Measurements from ENCODE around the gene PNMA3.
A peak's percentile ranks its signal among the peaks of the same experiment; 100 is the strongest.
"Not testable (repeated sequence)": the region's sequence is repeated elsewhere in the genome, so short reads cannot be mapped to it uniquely, and the experiment has no call there.

PNMA3 gene, protein sequence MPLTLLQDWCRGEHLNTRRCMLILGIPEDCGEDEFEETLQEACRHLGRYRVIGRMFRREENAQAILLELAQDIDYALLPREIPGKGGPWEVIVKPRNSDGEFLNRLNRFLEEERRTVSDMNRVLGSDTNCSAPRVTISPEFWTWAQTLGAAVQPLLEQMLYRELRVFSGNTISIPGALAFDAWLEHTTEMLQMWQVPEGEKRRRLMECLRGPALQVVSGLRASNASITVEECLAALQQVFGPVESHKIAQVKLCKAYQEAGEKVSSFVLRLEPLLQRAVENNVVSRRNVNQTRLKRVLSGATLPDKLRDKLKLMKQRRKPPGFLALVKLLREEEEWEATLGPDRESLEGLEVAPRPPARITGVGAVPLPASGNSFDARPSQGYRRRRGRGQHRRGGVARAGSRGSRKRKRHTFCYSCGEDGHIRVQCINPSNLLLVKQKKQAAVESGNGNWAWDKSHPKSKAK

DNA sequence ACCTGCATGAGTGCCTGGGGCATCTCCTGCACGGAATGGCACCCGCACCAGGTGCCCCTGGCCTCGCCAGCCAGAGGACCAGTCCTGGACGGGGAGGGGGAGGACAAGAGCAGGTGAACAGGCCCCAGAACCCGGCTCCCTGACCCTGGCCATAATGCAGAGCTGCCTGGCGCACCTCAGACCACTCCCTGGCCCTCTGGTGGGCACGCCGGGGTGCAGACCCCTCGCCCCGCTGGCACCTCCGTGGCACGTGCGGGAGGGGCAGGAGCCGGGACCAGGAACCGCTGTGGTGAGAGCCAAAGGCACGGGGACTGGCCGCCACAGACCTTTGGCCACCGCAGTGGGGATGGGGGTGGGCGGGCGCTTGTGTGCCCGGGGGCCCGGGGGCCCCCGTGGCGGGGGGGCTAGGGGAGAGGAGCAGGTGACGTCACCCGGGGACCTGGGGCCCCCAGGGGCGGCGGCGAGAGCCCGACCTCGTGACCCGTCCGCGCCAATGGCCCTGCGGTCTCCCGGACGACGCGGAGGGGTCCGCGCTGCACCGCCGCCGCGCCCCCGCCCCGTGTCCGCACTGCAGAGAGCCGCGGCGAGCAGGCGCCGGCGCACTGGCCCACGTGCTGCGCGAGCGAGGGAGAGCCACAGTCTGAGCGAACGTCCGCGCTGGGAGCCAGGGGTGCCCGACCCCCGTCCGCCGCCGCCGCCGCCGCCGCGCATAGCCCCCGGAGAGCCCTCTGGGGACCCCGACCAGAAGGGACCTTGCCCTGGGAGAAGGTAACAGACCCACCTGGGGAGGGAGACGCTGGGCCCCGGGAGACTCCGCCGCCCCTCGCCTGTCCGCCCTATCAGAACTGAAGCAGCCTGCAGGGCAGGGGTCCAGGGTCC is at the start of gene PNMA3:
Gene PNMA3 (plus strand): TSS at position 600 of the 879 bp plus-strand sequence. CDS start 586 bp downstream, outside the sequence.
- DNase-seq (ENCODE audit: low spot score), result no peak

DNA sequence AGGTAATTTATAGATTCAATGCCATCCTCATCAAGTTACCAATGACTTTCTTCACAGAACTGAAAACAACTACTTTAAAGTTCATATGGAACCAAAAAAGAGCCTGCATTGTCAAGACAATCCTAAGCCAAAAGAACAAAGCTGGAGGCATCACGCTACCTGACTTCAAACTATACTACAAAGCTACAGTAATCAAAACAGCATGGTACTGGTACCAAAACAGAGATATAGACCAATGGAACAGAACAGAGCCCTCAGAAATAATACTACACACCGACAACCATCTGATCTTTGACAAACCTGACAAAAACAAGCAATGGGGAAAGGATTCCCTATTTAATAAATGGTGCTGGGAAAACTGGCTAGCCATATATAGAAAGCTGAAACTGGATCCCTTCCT is 39.1 kb upstream of the PNMA3 start:
- not testable (repeated sequence) for DNase-seq (ENCODE audit: low spot score)

DNA sequence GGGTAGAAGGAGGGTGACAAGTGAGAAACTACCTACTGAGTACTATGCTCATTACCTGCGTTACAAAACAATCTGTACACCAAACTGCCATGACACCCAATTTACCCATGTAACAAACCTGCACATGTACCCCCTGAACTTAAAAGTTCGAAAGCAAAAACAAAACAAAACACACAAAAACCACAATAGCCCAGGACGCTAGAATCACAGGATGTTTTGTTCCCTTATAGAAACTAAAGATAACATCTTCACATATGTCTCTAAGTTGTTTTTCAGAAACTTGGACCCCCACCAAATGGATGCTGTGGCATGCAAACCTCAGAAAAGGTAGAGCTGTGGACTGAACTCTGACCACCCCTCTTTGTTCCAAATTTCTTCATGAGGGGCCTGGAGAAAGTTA is 37.1 kb upstream of the PNMA3 start:
- DNase-seq (ENCODE audit: low spot score), result no peak

DNA sequence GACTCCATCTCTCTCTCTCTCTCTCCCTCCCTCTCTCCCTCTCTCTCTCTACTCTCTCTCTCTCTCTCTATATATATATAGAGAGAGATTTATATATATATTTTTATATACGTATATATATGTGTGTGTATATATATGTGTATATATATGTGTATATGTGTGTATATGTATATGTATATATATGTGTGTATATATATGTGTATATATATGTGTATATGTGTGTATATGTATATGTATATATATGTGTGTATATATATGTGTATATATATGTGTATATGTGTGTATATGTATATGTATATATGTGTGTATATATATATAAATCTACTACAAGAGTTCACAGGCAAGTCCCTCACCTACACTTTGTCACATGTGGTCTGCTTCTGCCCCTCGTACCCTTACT is 29.8 kb upstream of the PNMA3 start:
- not testable (repeated sequence) for DNase-seq (ENCODE audit: low spot score)

DNA sequence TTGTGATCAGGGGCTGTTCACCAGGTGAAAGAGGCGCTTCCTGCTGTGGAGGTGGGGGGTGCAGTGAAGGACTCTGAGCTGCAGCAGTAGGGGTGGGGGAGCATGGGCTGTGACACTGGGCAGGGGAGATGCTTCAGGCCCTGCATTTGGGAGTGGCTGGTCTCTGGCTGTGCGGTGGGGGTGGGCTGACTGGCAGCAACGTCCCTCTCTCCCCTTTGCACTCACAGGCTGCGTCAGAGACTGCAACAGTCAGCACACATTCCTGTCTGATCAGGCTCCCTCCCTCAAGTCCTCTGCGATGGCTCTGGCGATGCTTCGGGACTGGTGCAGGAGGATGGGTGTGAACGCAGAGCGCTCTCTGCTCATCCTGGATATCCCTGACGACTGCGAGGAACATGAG is 27.8 kb upstream of the PNMA3 start:
- DNase-seq (ENCODE audit: low spot score), result not testable (repeated sequence)

DNA sequence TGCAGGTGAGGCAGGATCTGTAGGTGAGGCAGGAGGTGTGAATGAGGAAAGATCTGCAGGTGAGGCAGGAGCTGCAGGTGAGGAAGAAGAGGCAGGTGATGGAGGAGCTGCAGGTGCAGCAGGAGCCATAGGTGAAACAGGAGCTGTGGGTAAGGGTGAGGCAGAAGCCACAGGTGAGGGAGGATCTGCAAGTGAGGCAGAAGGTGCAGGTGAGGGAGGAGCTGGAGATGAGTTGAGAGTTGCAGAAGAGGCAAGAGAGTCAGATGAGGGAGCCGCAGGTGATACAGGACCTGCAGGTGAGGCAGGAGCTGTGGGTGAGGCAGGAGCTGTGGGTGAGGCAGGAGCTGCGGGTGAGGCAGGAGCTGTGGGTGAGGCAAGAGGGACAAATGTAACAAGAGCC is 27.1 kb upstream of the PNMA3 start:
- DNase-seq (ENCODE audit: low spot score), result no peak

DNA sequence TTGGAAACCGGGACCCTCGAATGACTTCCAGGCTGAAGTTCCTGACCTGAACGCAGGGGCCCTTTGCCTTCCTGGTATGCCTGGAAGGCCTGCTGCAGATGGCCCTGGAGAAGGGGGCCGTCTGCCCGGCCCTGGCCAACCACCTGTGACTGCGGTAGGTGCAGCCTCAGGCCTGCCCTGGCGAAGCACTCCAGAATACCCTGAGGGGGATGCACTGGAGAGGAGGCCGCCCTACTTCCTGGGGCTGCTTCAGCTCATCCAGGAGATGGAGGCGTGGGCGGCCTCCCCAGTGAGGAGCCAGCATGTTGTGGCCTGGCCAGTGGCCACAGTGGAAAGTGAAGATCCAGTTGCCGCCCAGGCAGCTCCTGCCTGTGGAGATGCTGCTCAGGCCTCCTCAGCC is 26.4 kb upstream of the PNMA3 start:
- no peak for DNase-seq (ENCODE audit: low spot score)

DNA sequence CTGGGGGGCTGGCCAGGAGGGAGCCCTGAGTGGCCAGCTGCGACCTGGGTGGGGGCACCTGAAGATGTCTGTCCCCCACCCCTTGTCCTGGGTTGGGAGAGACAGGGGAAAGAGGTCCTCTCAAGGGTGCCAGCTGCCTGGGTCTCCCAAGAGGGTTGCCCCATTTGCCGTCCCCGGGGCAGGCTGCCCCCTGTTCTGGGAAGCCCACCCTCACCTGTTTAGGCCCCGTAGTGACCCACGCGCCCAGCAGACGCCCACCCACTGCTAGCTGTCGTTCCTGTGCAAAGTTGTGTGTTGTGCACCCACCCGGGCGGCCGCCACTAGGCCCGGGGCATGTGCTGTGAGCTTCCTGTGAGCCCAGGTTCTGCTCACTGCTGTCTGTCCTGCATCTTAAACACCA is 25.5 kb upstream of the PNMA3 start:
- DNase-seq (ENCODE audit: low spot score), result no peak

DNA sequence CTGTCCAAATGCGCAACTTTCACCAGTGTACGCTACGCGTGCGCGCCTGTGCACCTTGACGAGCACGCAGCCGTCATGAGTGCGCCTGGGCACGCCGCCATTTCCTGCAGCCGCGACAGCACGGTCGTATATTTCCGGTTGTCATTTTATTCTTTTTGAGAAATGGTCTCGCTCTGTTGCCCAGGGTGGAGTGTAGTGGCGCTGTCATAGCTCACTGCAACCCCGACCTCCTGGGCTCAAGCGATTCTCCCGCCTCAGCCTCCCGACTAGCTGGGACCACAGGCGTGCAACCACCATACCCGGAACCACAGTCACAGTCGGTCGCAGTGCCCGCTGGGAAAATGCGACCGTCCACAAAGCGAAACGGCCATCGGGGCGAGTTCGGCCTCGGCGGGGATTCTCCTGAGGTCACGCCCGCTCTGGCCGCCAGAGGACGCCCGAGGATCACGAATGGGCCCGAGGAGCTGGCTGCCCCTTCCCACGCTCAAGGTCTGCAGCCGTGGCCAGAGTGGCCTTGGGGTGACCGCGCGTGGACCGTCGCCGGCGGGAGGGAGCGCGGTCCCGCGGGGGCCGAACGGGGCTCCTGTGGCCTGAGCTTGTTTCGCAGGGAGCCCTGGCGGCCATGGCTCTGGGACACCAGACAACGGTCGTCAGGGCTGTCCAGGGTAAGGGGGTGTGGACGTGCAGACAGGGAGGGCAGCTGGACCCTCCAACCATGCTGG is 23.7 kb upstream of the PNMA3 start:
- peak; percentile 68 for DNase-seq (ENCODE audit: low spot score)

DNA sequence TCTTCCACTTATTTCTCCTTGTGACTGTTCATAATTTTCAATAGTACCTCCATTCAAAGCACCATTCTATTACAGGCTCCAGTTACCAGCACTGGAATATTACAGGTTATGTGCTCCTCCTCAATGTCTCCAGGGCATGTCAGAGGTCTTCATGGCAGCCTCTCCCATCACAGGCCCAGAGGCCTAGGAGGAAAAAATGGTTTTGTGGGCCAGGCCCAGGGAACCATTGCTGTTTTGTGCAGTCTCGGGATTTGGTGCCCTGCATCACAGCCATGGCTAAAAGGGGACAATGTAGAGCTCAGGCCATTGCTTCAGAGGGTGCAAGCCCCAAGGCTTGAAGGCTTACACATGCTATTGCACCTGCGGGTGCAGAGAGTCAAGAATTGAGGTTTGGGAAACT is 7.2 kb upstream of the PNMA3 start:
- DNase-seq (ENCODE audit: low spot score), result no peak

DNA sequence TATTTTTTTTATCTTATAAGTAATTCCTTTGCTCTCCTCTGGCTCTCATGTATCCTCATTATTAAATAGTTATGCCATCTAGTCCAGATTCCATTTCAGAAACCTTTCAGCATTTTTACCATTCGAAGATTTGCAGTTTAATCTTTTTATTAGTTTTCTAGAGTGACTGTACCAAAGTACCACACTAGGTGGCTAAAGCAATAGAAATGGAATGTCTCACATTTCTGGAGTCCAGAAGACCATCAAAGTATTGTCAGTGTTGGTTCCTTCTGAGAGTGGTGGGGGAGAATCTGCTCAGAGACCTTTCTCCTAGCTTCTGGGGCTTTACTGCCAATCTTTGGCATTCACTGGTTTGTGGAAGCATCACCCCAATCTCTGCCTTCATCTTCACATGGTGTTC is 3.7 kb upstream of the PNMA3 start:
- DNase-seq (ENCODE audit: low spot score), result no peak

DNA sequence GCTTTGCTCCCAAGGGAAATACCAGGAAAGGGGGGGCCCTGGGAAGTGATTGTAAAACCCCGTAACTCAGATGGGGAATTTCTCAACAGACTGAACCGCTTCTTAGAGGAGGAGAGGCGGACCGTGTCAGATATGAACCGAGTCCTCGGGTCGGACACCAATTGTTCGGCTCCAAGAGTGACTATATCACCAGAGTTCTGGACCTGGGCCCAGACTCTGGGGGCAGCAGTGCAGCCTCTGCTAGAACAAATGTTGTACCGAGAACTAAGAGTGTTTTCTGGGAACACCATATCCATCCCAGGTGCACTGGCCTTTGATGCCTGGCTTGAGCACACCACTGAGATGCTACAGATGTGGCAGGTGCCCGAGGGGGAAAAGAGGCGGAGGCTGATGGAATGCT is 1.0 kb downstream of the PNMA3 start:
- no peak for DNase-seq (ENCODE audit: low spot score)

DNA sequence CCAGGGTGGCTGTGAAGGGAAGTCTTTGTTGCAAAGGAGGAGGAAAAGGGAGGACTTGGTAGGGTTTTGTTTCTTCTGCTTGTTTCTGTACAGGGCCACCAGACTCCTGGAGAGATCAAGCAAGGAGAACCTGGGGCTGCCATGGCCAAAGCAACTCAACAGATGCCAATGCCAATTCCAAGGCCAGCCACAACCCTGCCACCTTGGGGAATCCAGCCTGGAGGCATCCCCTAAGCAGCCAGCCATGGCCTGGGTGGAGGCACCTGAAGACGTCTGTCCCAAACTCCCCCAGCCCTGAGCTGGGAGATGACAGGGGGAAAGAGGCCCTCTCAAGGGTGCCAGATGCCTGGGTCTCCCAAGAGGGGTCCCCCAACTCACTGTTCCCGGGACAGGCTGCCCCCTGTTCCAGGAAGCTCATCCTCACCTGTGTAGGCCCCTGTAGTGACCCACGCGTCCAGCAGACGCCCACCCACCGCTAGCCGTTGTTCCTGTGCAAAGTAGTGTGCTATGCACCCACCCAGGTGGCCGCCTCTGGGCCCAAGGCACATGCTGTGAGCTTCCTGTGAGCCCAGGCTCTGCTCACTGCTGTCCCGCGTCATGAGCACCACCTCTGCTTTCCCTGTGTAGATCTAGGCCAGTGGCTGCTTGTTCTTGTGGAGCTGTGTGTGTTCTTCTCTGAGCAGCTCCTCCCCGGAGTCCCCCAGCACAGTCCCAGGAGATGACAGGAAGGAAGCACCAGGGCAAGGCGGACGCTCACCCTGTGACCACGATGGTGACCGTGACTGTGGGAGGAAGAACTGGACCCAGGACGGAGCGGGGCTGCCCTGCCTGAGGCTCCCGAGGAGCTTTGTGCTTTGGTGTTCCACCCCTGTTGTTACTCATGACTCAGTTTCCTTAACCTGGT is 3.2 kb downstream of the PNMA3 start:
- DNase-seq (ENCODE audit: low spot score), result no peak

DNA sequence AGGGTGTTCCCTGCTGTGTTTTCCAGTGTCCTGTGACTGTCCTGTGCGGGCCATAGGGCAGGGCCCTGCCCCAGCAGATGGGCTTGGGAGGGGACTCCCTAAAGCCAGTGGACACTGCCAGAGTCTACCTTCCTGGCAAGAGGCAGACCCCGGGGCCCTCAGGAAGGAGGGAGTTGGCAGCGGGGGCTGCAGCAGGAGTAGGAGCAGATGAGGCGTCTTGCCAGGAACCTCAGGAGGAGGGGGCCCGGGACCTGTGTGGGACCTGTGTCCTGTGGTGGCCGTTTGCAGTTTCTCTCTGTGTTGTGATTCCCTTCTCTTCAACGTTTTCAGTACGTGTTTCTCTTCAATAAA is 3.8 kb downstream of the PNMA3 start:
- no peak for DNase-seq (ENCODE audit: low spot score)

DNA sequence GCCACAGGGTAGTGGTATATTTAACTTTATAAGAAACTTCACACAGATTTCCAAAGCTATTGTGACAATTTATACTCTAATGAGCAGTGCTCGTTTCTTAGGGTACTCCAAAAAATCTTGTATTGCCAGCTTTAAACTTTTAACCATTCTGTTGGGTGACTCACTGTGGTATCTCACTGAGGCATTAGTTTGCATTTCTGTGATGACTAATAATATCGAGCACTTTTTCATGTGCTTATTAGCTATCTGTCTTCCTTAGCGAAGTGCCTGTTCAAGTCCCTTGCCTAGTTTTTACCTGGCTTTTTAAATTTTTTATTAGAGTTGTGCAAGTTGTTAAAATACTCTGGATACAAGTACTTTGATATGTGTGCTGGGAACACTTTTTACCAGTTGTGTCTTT is 5.5 kb downstream of the PNMA3 start:
- no peak for DNase-seq (ENCODE audit: low spot score)

DNA sequence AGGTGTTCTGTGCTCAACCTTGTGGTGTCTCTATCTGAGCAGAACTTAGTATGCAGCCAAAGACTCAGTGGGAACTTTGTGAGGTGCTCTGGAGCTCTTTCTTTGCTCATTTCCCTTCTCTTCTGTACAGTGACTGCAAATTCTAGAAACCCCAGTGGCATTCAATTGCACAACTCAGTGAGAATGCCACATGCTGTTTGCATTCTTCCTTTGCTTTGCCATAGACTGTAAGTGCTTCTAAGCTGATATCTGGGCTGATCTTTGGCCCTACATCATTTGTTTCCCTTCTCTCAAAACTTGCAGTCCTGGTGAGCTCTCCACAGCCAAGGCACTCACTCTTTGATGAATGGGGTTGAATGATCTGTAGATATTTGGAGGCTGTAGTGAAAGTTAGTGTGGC is 7.0 kb downstream of the PNMA3 start:
- DNase-seq (ENCODE audit: low spot score), result no peak

DNA sequence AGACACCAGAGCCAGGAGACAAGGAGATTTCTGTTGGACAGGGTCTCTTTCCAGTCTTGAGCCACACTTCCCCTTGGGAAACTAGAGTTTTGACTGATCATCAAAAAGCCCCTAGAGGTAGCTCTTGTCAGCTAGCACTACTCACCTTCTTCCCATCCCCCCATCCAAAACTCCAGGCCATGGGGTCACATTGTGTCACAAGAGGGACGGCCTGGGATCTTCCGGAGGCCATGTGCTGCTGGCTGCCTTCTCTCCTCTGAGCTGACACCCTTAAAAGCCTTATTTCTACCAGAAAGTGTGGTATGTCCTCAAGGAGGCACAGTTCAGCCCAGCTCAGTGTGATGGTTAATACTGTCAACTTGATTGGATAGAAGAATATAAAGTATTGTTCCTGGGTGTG is 7.8 kb downstream of the PNMA3 start:
- no peak for DNase-seq (ENCODE audit: low spot score)

DNA sequence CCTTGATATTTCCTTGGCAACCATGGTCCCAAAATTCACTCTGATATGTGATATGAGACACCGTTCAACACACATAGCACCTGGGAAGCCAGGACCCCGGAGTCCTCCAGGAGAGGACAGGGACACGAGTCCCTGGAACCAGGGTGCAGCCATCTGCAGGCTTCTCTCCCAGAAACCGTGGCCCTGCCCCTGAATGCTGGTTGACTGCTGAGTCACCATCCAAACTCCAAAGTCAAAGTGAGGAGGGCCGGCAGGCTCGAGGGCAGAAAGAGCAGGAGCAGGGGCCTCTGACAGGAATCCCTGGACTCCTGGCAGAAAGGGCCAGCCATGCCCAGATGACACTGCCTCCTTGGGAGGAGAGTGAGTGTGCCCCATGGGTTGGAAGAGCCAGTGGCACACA is 9.1 kb downstream of the PNMA3 start:
- DNase-seq (ENCODE audit: low spot score), result no peak

DNA sequence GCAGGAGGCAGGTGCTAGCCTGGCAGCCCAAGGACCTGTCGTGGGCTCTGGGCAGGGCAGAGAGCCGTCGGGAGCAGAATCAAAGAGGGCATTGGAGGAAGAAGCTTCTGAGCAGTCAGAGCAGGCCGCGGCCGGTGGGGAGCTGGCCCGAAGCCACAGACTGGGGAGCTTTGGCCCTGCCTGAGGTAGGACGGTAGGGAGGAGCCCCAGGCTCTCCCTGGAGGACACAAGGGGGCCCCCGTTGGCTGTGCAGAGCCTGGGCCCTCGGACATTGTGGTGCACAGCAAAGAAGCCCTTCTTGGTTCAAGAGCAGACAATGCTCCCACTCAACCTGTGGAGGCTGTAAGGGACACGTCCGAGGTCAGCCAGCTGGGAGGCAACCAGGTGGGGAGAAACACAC is 10.1 kb downstream of the PNMA3 start:
- DNase-seq (ENCODE audit: low spot score), result not testable (repeated sequence)

DNA sequence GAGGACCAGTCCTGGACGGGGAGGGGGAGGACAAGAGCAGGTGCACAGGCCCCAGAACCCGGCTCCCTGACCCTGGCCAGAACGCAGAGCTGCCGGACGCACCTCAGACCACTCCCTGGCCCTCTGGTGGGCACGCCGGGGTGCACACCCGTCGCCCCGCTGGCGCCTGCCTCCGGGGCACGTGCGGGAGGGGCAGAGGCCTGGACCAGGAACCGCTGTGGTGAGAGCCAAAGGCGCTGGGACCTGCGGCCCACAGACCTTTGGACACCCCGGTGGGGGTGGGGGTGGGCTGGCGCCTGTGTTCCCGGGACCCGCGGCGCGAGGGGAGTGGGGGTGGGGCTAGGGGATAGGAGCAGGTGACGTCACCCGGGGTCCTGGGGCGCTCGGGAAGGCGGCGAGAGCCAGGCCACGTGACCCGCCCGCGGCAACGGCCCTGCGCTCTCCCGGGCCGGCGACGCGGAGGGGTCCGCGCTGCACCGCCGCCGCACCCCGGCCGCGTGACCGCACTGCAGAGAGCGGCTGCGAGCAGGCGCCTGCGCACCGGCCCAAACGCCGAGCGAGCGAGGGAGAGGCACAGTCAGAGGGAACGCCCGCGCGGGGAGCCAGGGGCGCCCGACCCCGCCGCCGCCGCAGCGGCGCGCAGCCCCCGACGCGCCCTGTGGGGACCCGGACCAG is 15.8 kb downstream of the PNMA3 start, which contains the start of gene PNMA6A:
Gene PNMA6A (plus strand): TSS at position 546 of the 675 bp plus-strand sequence. CDS start 609 bp downstream, outside the sequence.
- DNase-seq (ENCODE audit: low spot score), result not testable (repeated sequence)

DNA sequence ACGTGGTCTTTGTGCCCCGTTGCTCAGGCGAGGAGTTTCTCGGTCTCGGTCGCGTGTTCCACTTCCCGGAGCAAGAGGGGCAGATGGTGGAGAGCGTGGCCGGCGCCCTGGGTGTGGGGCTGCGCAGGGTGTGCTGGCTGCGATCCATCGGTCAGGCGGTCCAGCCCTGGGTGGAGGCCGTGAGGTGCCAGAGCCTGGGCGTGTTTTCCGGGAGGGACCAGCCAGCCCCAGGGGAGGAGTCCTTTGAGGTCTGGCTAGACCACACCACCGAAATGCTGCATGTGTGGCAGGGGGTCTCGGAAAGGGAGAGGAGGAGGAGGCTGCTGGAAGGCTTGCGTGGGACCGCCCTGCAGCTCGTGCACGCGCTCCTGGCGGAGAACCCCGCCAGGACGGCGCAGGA is 17.1 kb downstream of the PNMA3 start:
- not testable (repeated sequence) for DNase-seq (ENCODE audit: low spot score)
